Neural cell (in vitro differentiated cells): ENCODE measurements around the gene COMT. TPM values are rescaled to one million over a fixed set of nuclear protein-coding genes. Genes with fewer than 3 reads are reported as not detected.

ENCODE experiments used
- H2AFZ ChIP-seq: fragments of 200-600, 300-800 bp; sonication (generic), shearing (Covaris generic); 2 replicates; pipeline ENCODE4 v1.6.0; 2014; ENCODE audit warnings: low read depth, mild to moderate bottlenecking, antibody characterized with exemption, low read length, moderate library complexity
- H3F3A ChIP-seq: fragments of 200-600 bp; shearing (Covaris generic); 2 replicates; pipeline ENCODE4 v1.6.1; 2016; ENCODE audit warnings: mild to moderate bottlenecking, moderate library complexity, mixed read lengths, antibody characterized with exemption, low read length; ENCODE audit not compliant: insufficient read depth, poor library complexity, severe bottlenecking
- H3K27ac ChIP-seq: fragments of 200-600, 300-800 bp; sonication (generic), shearing (Covaris generic); 2 replicates; pipeline ENCODE4 v1.5.1; 2014; ENCODE audit warnings: mild to moderate bottlenecking, low read length, moderate library complexity
- H3K27me3 ChIP-seq: fragments of 300-800, 200-600 bp; sonication (generic), shearing (Covaris generic); 2 replicates; pipeline ENCODE4 v1.6.0; 2014; ENCODE audit warnings: mild to moderate bottlenecking, low read depth, low read length, moderate library complexity; ENCODE audit not compliant: insufficient read depth
- H3K36me3 ChIP-seq: fragments of 300-800, 200-600 bp; sonication (generic), shearing (Covaris generic); 2 replicates; pipeline ENCODE4 v1.5.1; 2014; ENCODE audit warnings: mild to moderate bottlenecking, antibody characterized with exemption, low read length, moderate library complexity; ENCODE audit not compliant: insufficient read depth
- H3K4me2 ChIP-seq: fragments of 300-800, 200-600 bp; sonication (generic), shearing (Covaris generic); 2 replicates; pipeline ENCODE4 v1.6.0; 2014; ENCODE audit warnings: mild to moderate bottlenecking, low read length
- H3K4me3 ChIP-seq: fragments of 300-800, 200-600 bp; sonication (generic), shearing (Covaris generic); 2 replicates; pipeline ENCODE4 v1.5.1; 2014; ENCODE audit warnings: mild to moderate bottlenecking, low read length, moderate library complexity
- H3K79me2 ChIP-seq: fragments of 200-600 bp; shearing (Covaris generic); replicated peaks from 2 replicates; pipeline ENCODE4 v1.6.0; 2014; ENCODE audit warnings: mild to moderate bottlenecking, low read length, moderate library complexity; ENCODE audit not compliant: insufficient read depth
- H3K9ac ChIP-seq: fragments of 300-800, 200-600 bp; sonication (generic), shearing (Covaris generic); 2 replicates; pipeline ENCODE4 v1.6.1; 2016; ENCODE audit warnings: mild to moderate bottlenecking, low read length, mixed read lengths
- H3K9me2 ChIP-seq: fragments of 200-600 bp; shearing (Covaris generic); 2 replicates; pipeline ENCODE4 v1.6.1; 2016; ENCODE audit warnings: mild to moderate bottlenecking, low read length, mixed read lengths; ENCODE audit not compliant: insufficient read depth
- H3K9me3 ChIP-seq: fragments of 200-600, 300-800 bp; sonication (generic), shearing (Covaris generic); 2 replicates; pipeline ENCODE4 v1.6.1; 2016; ENCODE audit warnings: mild to moderate bottlenecking, mixed run types, low read length, moderate library complexity, mixed read lengths
- H4K20me1 ChIP-seq: fragments of 200-600 bp; shearing (Covaris generic); 2 replicates; pipeline ENCODE4 v1.6.1; 2016; ENCODE audit warnings: mild to moderate bottlenecking, mixed run types; ENCODE audit not compliant: insufficient read depth
- EP300 ChIP-seq: fragments of 450-650 bp; conservative IDR thresholded peaks from 2 replicates; pipeline ENCODE4 v1.6.1; 2014; ENCODE audit warnings: antibody characterized with exemption, mild to moderate bottlenecking, moderate library complexity; ENCODE audit not compliant: poor library complexity, severe bottlenecking
- EZH2 ChIP-seq: fragments of 200-600, 300-800 bp; shearing (Covaris generic), sonication (generic); IDR thresholded peaks from 2 replicates; pipeline ENCODE4 v1.6.1; 2014; ENCODE audit warnings: antibody characterized with exemption, low read length, borderline replicate concordance, mild to moderate bottlenecking; ENCODE audit not compliant: insufficient read depth, poor library complexity, severe bottlenecking
- MXI1 ChIP-seq: fragments of 450-650 bp; conservative IDR thresholded peaks from 2 replicates; pipeline ENCODE4 v1.6.1; 2014; ENCODE audit warnings: antibody characterized with exemption, mild to moderate bottlenecking; ENCODE audit not compliant: poor library complexity, severe bottlenecking
- POLR2AphosphoS5 ChIP-seq: IDR thresholded peaks from 2 replicates; pipeline ENCODE4 v1.6.1; 2012
- RAD21 ChIP-seq: fragments of 450-650 bp; conservative IDR thresholded peaks from 2 replicates; pipeline ENCODE4 v1.6.1; 2014; ENCODE audit warnings: antibody characterized with exemption, mild to moderate bottlenecking, moderate library complexity
- SMC3 ChIP-seq: fragments of 450-650 bp; conservative IDR thresholded peaks from 2 replicates; pipeline ENCODE4 v1.6.1; 2014; ENCODE audit warnings: antibody characterized with exemption, mild to moderate bottlenecking, moderate library complexity; ENCODE audit not compliant: poor library complexity
- TAF1 ChIP-seq: IDR thresholded peaks from 2 replicates; pipeline ENCODE4 v1.6.1; 2012; ENCODE audit warnings: low read depth
- polyA plus RNA-seq: library from polyadenylated mRNA; depleted of rRNA; stranded (reverse); fragments of >200 nt; gene quantifications from 2 replicates; pipeline ENCODE4 v1.2.3, GENCODE V29; 2014
- TF ChIP-seq, protein P1 (sequence below): fragments of 450-650 bp; IDR thresholded peaks from 2 replicates; pipeline ENCODE4 v1.5.1; 2014; ENCODE audit warnings: antibody characterized with exemption, mild to moderate bottlenecking, moderate library complexity; ENCODE audit not compliant: poor library complexity, severe bottlenecking
- TF ChIP-seq, protein P2 (sequence below): IDR thresholded peaks from 2 replicates; pipeline ENCODE4 v1.6.1; 2012; ENCODE audit warnings: borderline replicate concordance

Gene COMT
- polyA plus RNA-seq, 1 donor from 2014 or later: 14.2 TPM

DNA sequence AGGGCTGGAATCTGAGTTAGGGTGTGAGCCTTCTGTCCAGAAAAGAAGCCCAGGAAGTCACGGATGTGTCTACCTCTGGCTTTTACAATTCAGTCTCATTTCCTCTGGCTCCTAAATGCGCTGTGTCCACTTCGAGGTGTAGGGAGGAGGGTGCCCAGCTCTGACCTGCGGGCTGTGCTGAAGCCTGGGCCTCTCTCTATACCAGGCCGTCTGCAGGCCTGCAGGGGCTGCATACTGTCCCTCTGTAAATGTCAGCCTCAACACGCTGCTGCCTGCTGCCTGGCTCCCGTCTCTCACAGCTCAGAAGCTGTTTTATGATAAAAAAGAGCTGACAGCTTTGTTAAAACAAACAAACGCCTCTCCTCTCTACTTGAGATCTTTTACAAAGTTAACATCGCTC, 60.6 kb downstream of the COMT start:
- no peak overlapping the region for H3K4me2 ChIP-seq

DNA sequence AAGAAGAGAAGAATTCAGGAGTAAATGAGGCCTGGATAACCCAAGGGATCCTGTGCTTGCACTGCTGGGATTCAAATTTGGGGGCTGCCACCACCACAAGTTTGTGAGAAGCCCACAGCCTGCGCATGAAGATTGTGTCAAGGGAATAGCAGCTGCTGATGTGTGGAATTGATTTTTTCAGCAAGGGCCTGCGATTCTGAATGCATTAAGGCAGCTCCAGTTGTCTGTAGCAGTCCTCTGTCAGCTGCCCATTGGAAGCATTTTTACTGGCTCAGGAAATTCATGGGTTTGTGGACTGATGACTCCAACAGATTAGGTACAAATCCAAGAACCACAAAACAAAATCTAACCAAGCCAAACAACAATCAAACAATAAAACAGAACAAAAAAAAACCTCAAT, 61.1 kb downstream of the COMT start:
- Histone ChIP-seq H2AFZ (no peak overlapping the region), H3K79me2 (no peaks in the 10 kb centered on the region), H3K4me2 (no peak overlapping the region), H4K20me1 (no peaks in the 10 kb centered on the region), H3K9me2 (no peaks in the 10 kb centered on the region), H3K27ac (no peak overlapping the region), H3K4me3 (no peak overlapping the region), H3K9ac (no peak overlapping the region), H3F3A (no peaks in the 10 kb centered on the region), H3K27me3 (no peaks in the 10 kb centered on the region), H3K9me3 (peaks cover 9% of the 10 kb centered on the region), H3K36me3 (no peaks in the 10 kb centered on the region)
- TF ChIP-seq, protein P1, sequence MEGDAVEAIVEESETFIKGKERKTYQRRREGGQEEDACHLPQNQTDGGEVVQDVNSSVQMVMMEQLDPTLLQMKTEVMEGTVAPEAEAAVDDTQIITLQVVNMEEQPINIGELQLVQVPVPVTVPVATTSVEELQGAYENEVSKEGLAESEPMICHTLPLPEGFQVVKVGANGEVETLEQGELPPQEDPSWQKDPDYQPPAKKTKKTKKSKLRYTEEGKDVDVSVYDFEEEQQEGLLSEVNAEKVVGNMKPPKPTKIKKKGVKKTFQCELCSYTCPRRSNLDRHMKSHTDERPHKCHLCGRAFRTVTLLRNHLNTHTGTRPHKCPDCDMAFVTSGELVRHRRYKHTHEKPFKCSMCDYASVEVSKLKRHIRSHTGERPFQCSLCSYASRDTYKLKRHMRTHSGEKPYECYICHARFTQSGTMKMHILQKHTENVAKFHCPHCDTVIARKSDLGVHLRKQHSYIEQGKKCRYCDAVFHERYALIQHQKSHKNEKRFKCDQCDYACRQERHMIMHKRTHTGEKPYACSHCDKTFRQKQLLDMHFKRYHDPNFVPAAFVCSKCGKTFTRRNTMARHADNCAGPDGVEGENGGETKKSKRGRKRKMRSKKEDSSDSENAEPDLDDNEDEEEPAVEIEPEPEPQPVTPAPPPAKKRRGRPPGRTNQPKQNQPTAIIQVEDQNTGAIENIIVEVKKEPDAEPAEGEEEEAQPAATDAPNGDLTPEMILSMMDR: no peak
- TF ChIP-seq SMC3: no peak
- TF ChIP-seq, protein P2, sequence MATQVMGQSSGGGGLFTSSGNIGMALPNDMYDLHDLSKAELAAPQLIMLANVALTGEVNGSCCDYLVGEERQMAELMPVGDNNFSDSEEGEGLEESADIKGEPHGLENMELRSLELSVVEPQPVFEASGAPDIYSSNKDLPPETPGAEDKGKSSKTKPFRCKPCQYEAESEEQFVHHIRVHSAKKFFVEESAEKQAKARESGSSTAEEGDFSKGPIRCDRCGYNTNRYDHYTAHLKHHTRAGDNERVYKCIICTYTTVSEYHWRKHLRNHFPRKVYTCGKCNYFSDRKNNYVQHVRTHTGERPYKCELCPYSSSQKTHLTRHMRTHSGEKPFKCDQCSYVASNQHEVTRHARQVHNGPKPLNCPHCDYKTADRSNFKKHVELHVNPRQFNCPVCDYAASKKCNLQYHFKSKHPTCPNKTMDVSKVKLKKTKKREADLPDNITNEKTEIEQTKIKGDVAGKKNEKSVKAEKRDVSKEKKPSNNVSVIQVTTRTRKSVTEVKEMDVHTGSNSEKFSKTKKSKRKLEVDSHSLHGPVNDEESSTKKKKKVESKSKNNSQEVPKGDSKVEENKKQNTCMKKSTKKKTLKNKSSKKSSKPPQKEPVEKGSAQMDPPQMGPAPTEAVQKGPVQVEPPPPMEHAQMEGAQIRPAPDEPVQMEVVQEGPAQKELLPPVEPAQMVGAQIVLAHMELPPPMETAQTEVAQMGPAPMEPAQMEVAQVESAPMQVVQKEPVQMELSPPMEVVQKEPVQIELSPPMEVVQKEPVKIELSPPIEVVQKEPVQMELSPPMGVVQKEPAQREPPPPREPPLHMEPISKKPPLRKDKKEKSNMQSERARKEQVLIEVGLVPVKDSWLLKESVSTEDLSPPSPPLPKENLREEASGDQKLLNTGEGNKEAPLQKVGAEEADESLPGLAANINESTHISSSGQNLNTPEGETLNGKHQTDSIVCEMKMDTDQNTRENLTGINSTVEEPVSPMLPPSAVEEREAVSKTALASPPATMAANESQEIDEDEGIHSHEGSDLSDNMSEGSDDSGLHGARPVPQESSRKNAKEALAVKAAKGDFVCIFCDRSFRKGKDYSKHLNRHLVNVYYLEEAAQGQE: no peak
- TF ChIP-seq EZH2: no peak
- no peak for TF ChIP-seq RAD21
- TF ChIP-seq MXI1: no peak

More for the DNA sequence above, 60.6 kb downstream of the COMT start:
- Histone ChIP-seq H3K36me3 (no peaks in the 10 kb centered on the region), H3K27me3 (no peaks in the 10 kb centered on the region), H3K9me2 (no peaks in the 10 kb centered on the region), H3K9me3 (peaks cover 9% of the 10 kb centered on the region), H3K27ac (no peak overlapping the region), H4K20me1 (no peaks in the 10 kb centered on the region), H3K9ac (no peak overlapping the region), H3K4me3 (no peak overlapping the region), H3K79me2 (no peaks in the 10 kb centered on the region), H3F3A (no peaks in the 10 kb centered on the region), H2AFZ (no peak overlapping the region)
- TF ChIP-seq, protein P2: no peak
- TF ChIP-seq EP300: no peak
- TF ChIP-seq, protein P1: no peak
- TF ChIP-seq POLR2AphosphoS5: no peak
- TF ChIP-seq RAD21: no peak
- TF ChIP-seq SMC3: no peak
- TF ChIP-seq TAF1: no peak
- TF ChIP-seq MXI1: no peak
- TF ChIP-seq EZH2: no peak
